Naive thymus-derived CD8-positive, alpha-beta T cell (primary cell): ENCODE data around the gene GGCT. TPM values are rescaled to one million over a fixed set of nuclear protein-coding genes. Genes with fewer than 3 reads are reported as not detected.
"Not testable (repeated sequence)": the region's sequence is repeated elsewhere in the genome, so short reads cannot be mapped to it uniquely, and the experiment has no call there.

Experiments
- ATAC-seq, 2 donors: fragments of 150-1000 bp; cut with Tn5 transposase in 1 of 2; sonication (Bioruptor Pico), chemical (Tn5 transposase) in 1 of 2; 1 replicate in 1 of 2; 2 replicates in 1 of 2; pipeline ENCODE4 v1.10.0; 2021; ENCODE audit warnings: mild to moderate bottlenecking in 2 of 2, moderate library complexity in 2 of 2
- POLR2A ChIA-PET: fragments of 350-600 bp; sonication (Branson Sonifier 250); formaldehyde crosslinking; loops from one replicate; lab custom pipeline; 2021; ENCODE audit warnings: antibody characterized with exemption; lab: Charles Lee
- DNase-seq, 10 donors: peaks; one replicate each; pipeline versions ENCODE4 v3.0.0 to v3.0.0-alpha.2; 2020 to 2022
- H3K27ac Mint-ChIP-seq, 10 donors: one replicate each; pipeline ENCODE4 v1.8.0; 2020 to 2022; ENCODE audit warnings: mild to moderate bottlenecking in 10 of 10, mixed read lengths in 10 of 10, moderate library complexity in 4 of 10, inconsistent platforms in 1 of 10
- H3K27me3 Mint-ChIP-seq, 5 donors: one replicate each; pipeline ENCODE4 v1.8.0; 2021 to 2022; ENCODE audit warnings: mixed read lengths in 5 of 5
- H3K36me3 Mint-ChIP-seq, 3 donors: one replicate each; pipeline ENCODE4 v1.8.0; 2020 to 2022; ENCODE audit warnings: mixed read lengths in 3 of 3, mild to moderate bottlenecking in 2 of 3, inconsistent platforms in 1 of 3
- H3K4me1 Mint-ChIP-seq, 4 donors: one replicate each; pipeline ENCODE4 v1.8.0; 2021 to 2022; ENCODE audit warnings: mixed read lengths in 4 of 4
- H3K4me3 Mint-ChIP-seq, 10 donors: one replicate each; pipeline ENCODE4 v1.8.0; 2020 to 2022; ENCODE audit warnings: mild to moderate bottlenecking in 10 of 10, mixed read lengths in 10 of 10, moderate library complexity in 6 of 10, inconsistent platforms in 1 of 10
- H3K9me3 Mint-ChIP-seq, 9 donors: one replicate each; pipeline ENCODE4 v1.8.0; 2020 to 2022; ENCODE audit warnings: mixed read lengths in 9 of 9, mild to moderate bottlenecking in 3 of 9, inconsistent platforms in 1 of 9, moderate library complexity in 1 of 9
- polyA plus RNA-seq, 3 donors: library from polyadenylated mRNA; unstranded; fragments of 300-500 nt; fragmentation: Illumina TruSeq; gene quantifications; one replicate each; pipeline ENCODE4 v1.2.3, GENCODE V29; 2021
- total RNA-seq, 8 experiments: library from RNA in 2 of 8; stranded (reverse) in 2 of 8; gene quantifications; one replicate each; pipeline ENCODE4 v1.2.3 and lab custom pipeline; 2021 to 2026

GGCT gene
- total and polyA plus RNA-seq, 5 experiments from 2014 or later: 13.8 to 28.2 (median 26.0) TPM

DNA sequence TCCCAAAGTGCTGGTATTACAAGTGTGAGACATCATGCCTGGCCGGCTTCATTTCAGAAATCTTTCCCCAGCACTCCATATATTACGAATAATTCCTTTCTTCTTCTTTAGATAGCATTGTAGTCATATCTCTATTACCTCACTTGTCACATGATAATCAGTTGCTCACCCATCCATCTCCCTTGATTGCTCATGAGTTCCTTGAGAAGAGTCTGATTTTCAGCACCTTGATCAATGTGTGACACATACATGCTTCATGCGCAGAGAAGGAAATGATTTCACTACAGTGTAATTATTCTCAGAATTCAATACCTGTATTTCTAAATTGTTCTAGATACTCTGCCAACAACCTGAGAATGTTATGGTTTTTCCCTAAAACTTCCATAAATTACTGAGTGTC, 26.7 kb upstream of the GGCT start:
- no peak for DNase-seq
- no peaks in the 10 kb centered on the region for H3K9me3 Mint-ChIP-seq
- POLR2A ChIA-PET: no interaction called here
- H3K27me3 Mint-ChIP-seq: no peaks in the 10 kb centered on the region
- H3K4me3 Mint-ChIP-seq: no peak overlapping the region
- H3K4me1 Mint-ChIP-seq: peaks cover 0 to 2% (median 0%) of the 10 kb centered on the region in 4 donors
- ATAC-seq: no peak
- no peak overlapping the region for H3K27ac Mint-ChIP-seq
- peaks cover under 1 to 7% (median 5%) of the 10 kb centered on the region in 3 donors for H3K36me3 Mint-ChIP-seq

DNA sequence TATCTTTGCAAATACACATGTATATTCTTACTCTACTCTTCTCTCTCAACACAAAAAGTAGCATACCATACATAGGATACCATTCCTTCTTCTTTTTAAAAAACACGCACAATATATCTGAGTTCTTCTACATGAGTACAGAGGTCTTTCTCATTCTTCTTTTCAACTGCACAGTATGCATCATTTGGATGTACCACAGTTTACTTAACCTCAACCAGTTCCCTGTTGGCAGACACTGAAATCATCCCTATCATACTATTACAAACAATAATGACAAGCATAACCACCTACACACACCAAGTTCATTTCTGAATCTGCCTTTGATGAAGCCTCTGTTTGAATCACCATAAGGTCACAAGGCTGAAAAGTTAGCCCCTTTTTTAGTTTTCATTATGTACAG, 25.7 kb upstream of the GGCT start:
- no peak overlapping the region for H3K4me3 Mint-ChIP-seq
- H3K9me3 Mint-ChIP-seq: no peaks in the 10 kb centered on the region
- no peak overlapping the region for H3K27ac Mint-ChIP-seq
- peaks cover 0 to 2% (median 0%) of the 10 kb centered on the region in 4 donors for H3K4me1 Mint-ChIP-seq
- H3K27me3 Mint-ChIP-seq: no peaks in the 10 kb centered on the region
- ATAC-seq (no peak), DNase-seq (no peak)
- POLR2A ChIA-PET: no interaction called here
- H3K36me3 Mint-ChIP-seq: peaks cover 0 to 3% (median 2%) of the 10 kb centered on the region in 3 donors

DNA sequence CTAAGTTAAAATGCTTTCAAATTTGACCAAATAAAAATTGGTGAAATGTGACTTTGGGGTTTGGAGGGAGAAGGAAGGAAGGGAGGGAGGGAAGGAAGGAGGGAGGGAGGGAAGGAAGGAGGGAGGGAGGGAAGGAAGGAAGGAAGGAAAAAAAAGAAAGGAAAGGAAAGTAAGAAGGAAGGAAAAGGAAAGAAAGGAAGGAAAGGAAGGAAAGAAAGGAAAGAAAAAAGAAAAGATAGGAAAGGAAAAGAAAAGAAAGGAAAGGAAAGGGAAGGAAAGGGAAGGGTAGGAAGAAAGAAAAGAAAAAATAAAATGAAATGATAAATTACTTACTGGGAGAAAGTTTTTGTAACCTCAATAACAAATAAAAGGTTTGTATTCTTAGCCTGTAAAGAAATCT, 24.1 kb upstream of the GGCT start:
- H3K4me3 Mint-ChIP-seq: no peak overlapping the region
- H3K4me1 Mint-ChIP-seq: peaks cover 0 to 5% (median 0%) of the 10 kb centered on the region in 4 donors
- ATAC-seq (no peak), DNase-seq (no peak)
- no peaks in the 10 kb centered on the region for H3K27me3 Mint-ChIP-seq
- POLR2A ChIA-PET: no interaction called here
- H3K27ac Mint-ChIP-seq: no peak overlapping the region
- H3K36me3 Mint-ChIP-seq: no peaks in the 10 kb centered on the region
- no peaks in the 10 kb centered on the region for H3K9me3 Mint-ChIP-seq

DNA sequence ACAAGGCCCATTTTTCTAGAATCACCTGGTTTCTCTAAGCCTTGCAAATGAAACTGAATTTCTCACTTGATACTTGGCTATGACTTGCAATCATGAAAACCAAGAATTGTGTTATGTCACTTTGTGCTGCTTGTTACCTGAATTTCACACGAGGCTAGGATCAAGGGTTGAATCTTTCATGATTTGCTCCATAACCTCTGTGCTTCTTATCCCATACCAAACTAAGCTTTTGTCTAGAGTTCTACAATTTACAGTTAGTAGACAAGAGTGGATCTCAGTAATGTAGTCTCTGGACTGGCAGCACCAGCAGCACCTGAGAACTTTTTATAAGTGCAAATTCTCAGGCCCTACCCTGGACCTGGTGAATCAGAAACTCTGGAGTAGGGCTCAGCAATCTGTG, 22.7 kb upstream of the GGCT start:
- H3K9me3 Mint-ChIP-seq, H3K27me3 Mint-ChIP-seq, POLR2A ChIA-PET, H3K4me3 Mint-ChIP-seq, ATAC-seq, H3K27ac Mint-ChIP-seq, H3K4me1 Mint-ChIP-seq, DNase-seq, H3K36me3 Mint-ChIP-seq: not testable (repeated sequence)

DNA sequence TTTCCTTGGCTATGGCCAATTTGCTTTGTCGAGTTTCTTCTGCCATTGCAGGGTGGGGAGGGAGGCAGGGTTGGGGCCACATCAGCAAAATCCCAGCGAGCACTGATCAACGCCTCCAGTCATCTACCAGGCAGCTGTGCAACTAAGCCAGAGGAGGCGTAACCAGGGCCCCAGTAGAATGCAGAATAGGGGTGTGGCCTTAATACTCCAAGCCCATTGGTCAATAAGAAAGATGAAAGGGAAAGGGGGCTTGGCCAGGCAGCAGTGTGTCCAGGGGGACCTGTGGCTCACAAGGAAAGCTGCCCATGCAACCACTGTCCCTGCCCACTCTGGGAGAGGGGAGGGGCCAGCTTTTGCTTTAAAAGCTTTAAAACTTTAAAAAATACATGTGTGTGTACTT, 21.5 kb upstream of the GGCT start:
- no peak for DNase-seq
- Mint-ChIP-seq H3K4me3 (no peak overlapping the region), H3K27me3 (no peaks in the 10 kb centered on the region), H3K9me3 (no peaks in the 10 kb centered on the region), H3K27ac (no peak overlapping the region), H3K36me3 (peaks cover 0 to 9% (median 7%) of the 10 kb centered on the region in 3 donors), H3K4me1 (peaks cover 0 to 5% (median 0%) of the 10 kb centered on the region in 4 donors)
- POLR2A ChIA-PET: no interaction called here
- no peak for ATAC-seq

DNA sequence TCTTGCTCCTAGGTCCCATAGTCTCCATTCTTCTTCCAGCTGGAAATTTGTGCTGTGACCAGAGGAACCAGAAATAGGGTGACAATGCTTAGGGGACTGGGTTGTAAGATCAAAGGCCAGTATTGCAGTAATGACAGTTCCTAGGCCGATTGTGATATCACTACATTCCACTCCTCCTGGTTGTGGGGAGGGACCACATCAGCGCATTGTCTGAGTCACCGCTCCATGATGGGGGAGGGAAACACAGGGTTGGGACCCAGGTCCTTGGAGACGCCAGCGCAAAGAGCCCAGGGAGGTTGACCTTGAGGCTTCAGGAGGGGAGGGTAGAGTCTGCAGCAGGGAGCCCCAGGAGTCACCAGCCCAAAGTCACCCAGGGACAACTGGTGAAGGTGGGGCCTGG, 20.8 kb upstream of the GGCT start:
- H3K36me3 Mint-ChIP-seq: peaks cover 0 to 11% (median 7%) of the 10 kb centered on the region in 3 donors
- H3K27me3 Mint-ChIP-seq: no peaks in the 10 kb centered on the region
- H3K27ac Mint-ChIP-seq: no peak overlapping the region
- POLR2A ChIA-PET: no interaction called here
- no peak overlapping the region for H3K4me3 Mint-ChIP-seq
- no peaks in the 10 kb centered on the region for H3K9me3 Mint-ChIP-seq
- ATAC-seq (no peak), DNase-seq (no peak)
- peaks cover 0 to 7% (median 0%) of the 10 kb centered on the region in 4 donors for H3K4me1 Mint-ChIP-seq

DNA sequence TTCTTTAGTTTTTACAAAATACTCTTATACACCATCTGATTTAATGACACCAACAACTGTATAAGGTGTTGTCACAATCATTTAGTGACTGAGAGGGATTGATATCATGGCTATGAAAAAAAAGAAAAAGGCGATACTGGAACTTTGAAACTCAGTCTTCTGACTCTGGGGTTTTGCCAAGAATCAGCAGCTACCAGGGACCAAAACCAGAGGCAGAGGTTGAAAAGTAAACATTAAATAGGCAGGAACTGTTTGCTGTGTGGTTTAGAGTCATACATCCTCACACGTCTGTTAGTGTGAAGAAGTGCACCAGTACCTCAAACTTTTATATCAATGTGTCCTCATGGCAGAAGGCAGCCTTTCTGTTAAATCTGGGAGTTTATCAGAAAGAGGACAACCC, 19.9 kb upstream of the GGCT start:
- Mint-ChIP-seq H3K27ac (no peak overlapping the region), H3K36me3 (peaks cover 0 to 12% (median 7%) of the 10 kb centered on the region in 3 donors), H3K9me3 (no peaks in the 10 kb centered on the region), H3K4me3 (no peak overlapping the region), H3K4me1 (peaks cover 0 to 9% (median 0%) of the 10 kb centered on the region in 4 donors), H3K27me3 (no peaks in the 10 kb centered on the region)
- ATAC-seq (no peak), DNase-seq (no peak)
- POLR2A ChIA-PET: no interaction called here

DNA sequence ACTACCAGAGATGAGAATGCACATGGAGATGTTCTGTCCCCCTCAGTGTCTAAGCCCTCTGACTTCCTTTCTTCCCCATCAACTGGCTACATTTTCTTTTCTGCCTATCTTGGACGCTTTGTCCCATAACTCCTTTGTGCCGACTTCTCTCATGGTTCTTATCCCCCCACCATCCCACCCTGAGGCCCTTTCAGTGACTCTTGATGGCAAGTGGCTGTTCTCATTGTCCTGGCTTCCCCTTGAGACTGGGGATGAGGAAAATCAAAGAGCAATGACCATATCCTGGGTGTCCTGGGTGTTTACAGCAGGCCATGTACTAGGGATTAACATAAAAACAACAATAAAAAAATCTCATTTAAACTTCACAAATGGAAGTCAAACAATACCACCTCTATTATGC, 18.8 kb upstream of the GGCT start:
- Mint-ChIP-seq H3K4me3 (no peak overlapping the region), H3K27me3 (no peaks in the 10 kb centered on the region), H3K9me3 (no peaks in the 10 kb centered on the region), H3K4me1 (peaks cover 0 to 9% (median 0%) of the 10 kb centered on the region in 4 donors), H3K36me3 (peaks cover 0 to 12% (median 7%) of the 10 kb centered on the region in 3 donors), H3K27ac (no peak overlapping the region)
- no peak for ATAC-seq
- no peak for DNase-seq
- POLR2A ChIA-PET: no interaction called here

DNA sequence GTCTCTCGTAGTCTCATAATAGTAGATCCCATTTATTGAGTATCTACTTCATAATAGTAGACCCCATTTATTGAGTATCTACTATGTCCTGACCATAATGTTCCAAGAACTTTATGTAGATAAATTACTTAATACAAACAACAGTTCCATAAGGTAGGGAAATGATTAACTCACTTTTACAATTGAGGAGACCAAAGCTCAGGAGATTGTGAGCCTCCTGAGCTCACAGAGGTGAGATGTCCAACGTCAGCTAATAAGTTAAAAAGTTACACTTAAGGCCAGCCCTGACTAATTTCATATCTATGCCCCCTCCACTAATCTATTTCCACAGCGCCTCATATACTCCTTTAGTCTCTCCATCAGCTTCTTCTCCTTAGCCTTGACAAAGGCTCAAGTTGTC, 17.5 kb upstream of the GGCT start:
- H3K36me3 Mint-ChIP-seq: peaks cover 0 to 12% (median 7%) of the 10 kb centered on the region in 3 donors
- H3K9me3 Mint-ChIP-seq: no peaks in the 10 kb centered on the region
- ATAC-seq: no peak
- H3K4me3 Mint-ChIP-seq: no peak overlapping the region
- peaks cover 0 to 9% (median 0%) of the 10 kb centered on the region in 4 donors for H3K4me1 Mint-ChIP-seq
- POLR2A ChIA-PET: no interaction called here
- no peaks in the 10 kb centered on the region for H3K27me3 Mint-ChIP-seq
- H3K27ac Mint-ChIP-seq: no peak overlapping the region
- DNase-seq: no peak

DNA sequence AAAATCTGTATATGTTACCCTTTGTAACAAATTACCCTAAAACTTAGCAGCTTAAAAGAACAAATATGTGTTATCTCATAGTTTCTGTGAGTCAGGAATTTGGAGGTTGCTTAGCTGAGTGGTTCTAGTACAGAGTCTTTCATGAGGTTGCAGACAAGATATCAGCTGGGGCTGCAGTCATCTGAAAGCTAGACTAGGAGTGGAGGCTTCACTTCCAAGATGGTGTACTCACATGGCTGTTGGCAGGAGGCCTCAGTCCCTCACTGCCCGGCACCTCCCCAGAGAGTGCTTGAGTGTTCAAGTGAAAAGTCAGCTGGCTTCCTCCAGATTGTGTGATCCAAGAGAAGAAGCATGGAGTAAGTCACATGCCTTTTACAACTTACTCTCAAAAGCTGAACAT, 16.9 kb upstream of the GGCT start:
- H3K36me3 Mint-ChIP-seq: peaks cover 0 to 12% (median 7%) of the 10 kb centered on the region in 3 donors
- ATAC-seq (no peak), DNase-seq (no peak)
- POLR2A ChIA-PET: no interaction called here
- H3K27ac Mint-ChIP-seq: peak overlapping the region in 1 of 10 donors; percentile 35
- peaks cover 0 to 9% (median 0%) of the 10 kb centered on the region in 4 donors for H3K4me1 Mint-ChIP-seq
- H3K27me3 Mint-ChIP-seq: no peaks in the 10 kb centered on the region
- no peaks in the 10 kb centered on the region for H3K9me3 Mint-ChIP-seq
- H3K4me3 Mint-ChIP-seq: no peak overlapping the region

DNA sequence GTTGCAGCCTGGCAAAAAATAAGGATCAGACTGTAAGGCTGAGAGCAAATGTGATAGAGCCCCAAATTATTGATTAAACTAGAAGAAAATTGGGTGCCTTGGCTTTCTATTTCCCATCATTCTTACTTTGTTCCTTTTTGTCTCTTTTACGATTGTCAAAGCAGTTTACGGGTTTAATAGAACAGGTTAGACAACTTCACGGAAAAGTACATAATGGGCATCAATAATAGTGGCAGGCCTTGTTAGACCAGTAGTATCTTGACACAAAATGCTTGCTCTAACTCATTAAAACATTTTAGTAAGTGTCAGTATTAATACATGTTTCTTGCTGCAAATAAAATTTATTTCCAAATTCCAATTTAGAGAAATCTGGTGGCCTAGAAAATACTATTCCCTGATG, 14.5 kb upstream of the GGCT start:
- no peaks in the 10 kb centered on the region for H3K27me3 Mint-ChIP-seq
- H3K36me3 Mint-ChIP-seq: peaks cover 0 to 17% (median 7%) of the 10 kb centered on the region in 3 donors
- H3K4me1 Mint-ChIP-seq: peaks cover 0 to 4% (median 0%) of the 10 kb centered on the region in 4 donors
- H3K9me3 Mint-ChIP-seq: no peaks in the 10 kb centered on the region
- POLR2A ChIA-PET: no interaction called here
- no peak overlapping the region for H3K27ac Mint-ChIP-seq
- DNase-seq (no peak), ATAC-seq (no peak)
- no peak overlapping the region for H3K4me3 Mint-ChIP-seq

DNA sequence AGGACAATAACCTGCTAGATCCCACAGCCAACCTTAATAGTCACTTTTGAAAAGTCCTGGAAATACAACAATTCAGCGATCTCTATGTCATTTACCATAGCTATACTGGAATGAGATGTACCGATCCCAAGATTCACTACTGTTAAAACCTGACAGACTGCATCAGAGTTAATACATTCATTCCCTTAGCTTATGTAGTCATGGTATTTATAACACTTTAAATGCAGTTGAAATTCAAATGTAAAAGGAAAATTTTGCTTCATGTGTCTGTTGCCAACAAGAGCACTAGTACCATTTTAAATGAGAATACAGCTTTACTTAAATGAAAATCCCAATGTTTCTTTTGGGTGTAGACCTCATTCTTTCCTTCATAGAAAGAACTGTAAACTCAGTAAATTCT, 11.1 kb upstream of the GGCT start:
- no peak overlapping the region for H3K4me3 Mint-ChIP-seq
- no peak for ATAC-seq
- H3K27me3 Mint-ChIP-seq: no peaks in the 10 kb centered on the region
- H3K36me3 Mint-ChIP-seq: peaks cover 0 to 11% (median 0%) of the 10 kb centered on the region in 3 donors
- H3K4me1 Mint-ChIP-seq: peaks cover 0 to 4% (median 0%) of the 10 kb centered on the region in 4 donors
- H3K27ac Mint-ChIP-seq: no peak overlapping the region
- POLR2A ChIA-PET: no interaction called here
- no peak for DNase-seq
- H3K9me3 Mint-ChIP-seq: no peaks in the 10 kb centered on the region

DNA sequence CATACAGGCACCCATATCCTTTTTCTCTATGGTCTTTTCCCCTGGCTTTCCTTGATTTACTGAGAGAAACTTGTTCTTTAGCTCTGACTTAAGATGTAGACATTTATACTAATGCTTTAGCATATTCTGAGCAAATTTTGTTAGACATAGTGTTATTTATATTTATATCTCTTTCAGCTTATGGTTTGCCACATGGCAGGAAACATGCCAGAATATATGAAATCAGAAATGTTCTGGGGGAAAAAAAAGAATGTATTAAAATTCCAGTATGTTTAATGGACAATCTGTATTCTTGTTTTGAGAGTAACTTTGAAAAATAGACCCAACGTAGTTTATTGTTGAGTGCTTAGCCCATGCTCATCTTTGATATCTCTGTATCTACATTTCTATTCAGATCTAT, 10.1 kb upstream of the GGCT start:
- Mint-ChIP-seq H3K36me3 (peaks cover 0 to 7% (median 0%) of the 10 kb centered on the region in 3 donors), H3K4me1 (peaks cover 0 to 1% (median 0%) of the 10 kb centered on the region in 4 donors), H3K27ac (no peak overlapping the region), H3K9me3 (no peaks in the 10 kb centered on the region), H3K27me3 (no peaks in the 10 kb centered on the region), H3K4me3 (no peak overlapping the region)
- POLR2A ChIA-PET: no interaction called here
- ATAC-seq (no peak), DNase-seq (no peak)

DNA sequence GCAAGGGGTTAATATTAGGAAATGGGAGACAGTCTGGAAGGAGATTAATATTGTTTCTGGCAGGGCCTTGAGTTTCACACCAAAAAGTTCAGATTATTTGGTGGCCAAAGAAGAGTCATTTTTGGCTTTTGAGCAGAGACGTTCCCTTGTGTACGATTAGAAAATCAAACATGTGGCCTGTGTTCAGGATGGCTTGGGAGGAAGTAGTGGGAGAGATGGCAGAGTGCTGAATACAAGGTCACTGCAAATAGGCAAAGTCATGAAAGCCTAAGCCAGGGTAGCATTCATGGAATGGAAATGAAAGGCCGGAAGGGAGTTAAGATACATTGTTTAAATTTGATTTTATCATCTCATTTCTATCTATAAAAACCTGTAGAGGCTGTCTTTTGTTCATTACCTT, 9.5 kb upstream of the GGCT start:
- Mint-ChIP-seq H3K27me3 (no peaks in the 10 kb centered on the region), H3K4me3 (no peak overlapping the region), H3K36me3 (peaks cover 0 to 7% (median 0%) of the 10 kb centered on the region in 3 donors), H3K9me3 (no peaks in the 10 kb centered on the region), H3K4me1 (peaks cover 0 to 1% (median 0%) of the 10 kb centered on the region in 4 donors), H3K27ac (peak overlapping the region in 2 of 10 donors; percentile 7 to 77)
- ATAC-seq: no peak
- no peak for DNase-seq
- POLR2A ChIA-PET: no interaction called here
